SKM-1 treated with dmso at 0.1 percent for 144 hours (cell line): ENCODE results near the gene GRIK5.
"Not testable (repeated sequence)": the region's sequence is repeated elsewhere in the genome, so short reads cannot be mapped to it uniquely, and the experiment has no call there.

Source experiments
- DNase-seq: peaks from one replicate; lab custom pipeline; 2025; ENCODE audit not compliant: unreplicated experiment; lab: John Stamatoyannopoulos, UW

GRIK5 gene

GRCh38 chr19:42023121-42023942, 46.7 kb downstream of the GRIK5 start:
- DNase-seq, result no peak

- no peak for DNase-seq
Measured at GRCh38 chr19:42022616-42023015, 47.4 kb downstream of the GRIK5 start.

- DNase-seq, result no peak
Measured at GRCh38 chr19:42021185-42021584, 48.8 kb downstream of the GRIK5 start.

GRCh38 chr19:42018503-42019193, 51.4 kb downstream of the GRIK5 start:
- DNase-seq, result no peak

GRCh38 chr19:42017040-42017439, 53.0 kb downstream of the GRIK5 start:
- no peak for DNase-seq

GRCh38 chr19:42012747-42013146, 57.3 kb downstream of the GRIK5 start:
- not testable (repeated sequence) for DNase-seq

GRCh38 chr19:42010245-42011126, 59.5 kb downstream of the GRIK5 start:
- no peak for DNase-seq

- no peak for DNase-seq
Measured at GRCh38 chr19:42006569-42006968, 63.4 kb downstream of the GRIK5 start.

- DNase-seq, result no peak
Measured at GRCh38 chr19:42005504-42005903, 64.5 kb downstream of the GRIK5 start.

- no peak for DNase-seq
Measured at GRCh38 chr19:42003506-42004294, 66.3 kb downstream of the GRIK5 start.

GRCh38 chr19:41999878-42000208, 70.2 kb downstream of the GRIK5 start:
- no peak for DNase-seq

GRCh38 chr19:41999071-41999877, 70.7 kb downstream of the GRIK5 start:
- no peak for DNase-seq

GRCh38 chr19:41998246-41999020, 71.6 kb downstream of the GRIK5 start:
- no peak for DNase-seq

GRCh38 chr19:41997851-41998229, 72.2 kb downstream of the GRIK5 start:
- no peak for DNase-seq

- DNase-seq, result no peak
Measured at GRCh38 chr19:41997121-41997850, 72.7 kb downstream of the GRIK5 start.

- DNase-seq, result no peak
Measured at GRCh38 chr19:41995959-41996797, 73.8 kb downstream of the GRIK5 start.
